Ishikawa (cell line): Measurements from ENCODE around the gene ZNF488.

ENCODE experiments used
- CEBPB ChIP-seq: IDR thresholded peaks from 2 replicates; pipeline ENCODE4 v1.6.1; 2012
- CREB1 ChIP-seq: IDR thresholded peaks from 2 replicates; pipeline ENCODE4 v1.6.1; 2012; ENCODE audit warnings: low read depth
- EGR1 ChIP-seq: IDR thresholded peaks from 2 replicates; pipeline ENCODE4 v1.6.1; 2012
- EP300 ChIP-seq: IDR thresholded peaks from 2 replicates; pipeline ENCODE4 v1.6.1; 2012; ENCODE audit warnings: borderline replicate concordance
- FOXM1 ChIP-seq: IDR thresholded peaks from 2 replicates; pipeline ENCODE4 v1.6.1; 2012; ENCODE audit warnings: low read depth, borderline replicate concordance
- NFIC ChIP-seq: IDR thresholded peaks from 2 replicates; pipeline ENCODE4 v1.6.1; 2012
- RAD21 ChIP-seq: IDR thresholded peaks from 2 replicates; pipeline ENCODE4 v1.6.1; 2012; ENCODE audit warnings: low read depth
- TAF1 ChIP-seq: IDR thresholded peaks from 2 replicates; pipeline ENCODE4 v1.6.1; 2012; ENCODE audit warnings: low read depth, mild to moderate bottlenecking
- TCF12 ChIP-seq: IDR thresholded peaks from 2 replicates; pipeline ENCODE4 v1.6.1; 2012; ENCODE audit warnings: low read depth
- TEAD4 ChIP-seq: IDR thresholded peaks from 2 replicates; pipeline ENCODE4 v1.6.1; 2012
- YY1 ChIP-seq: IDR thresholded peaks from 2 replicates; pipeline ENCODE4 v1.6.1; 2012; ENCODE audit warnings: low read depth
- ZBTB7A ChIP-seq: IDR thresholded peaks from 2 replicates; pipeline ENCODE4 v1.6.1; 2012; ENCODE audit warnings: low read depth
- TF ChIP-seq, protein P1 (sequence below): IDR thresholded peaks from 2 replicates; pipeline ENCODE4 v1.6.1; 2012; ENCODE audit warnings: low read depth, mild to moderate bottlenecking
- TF ChIP-seq, protein P2 (sequence below): IDR thresholded peaks from 2 replicates; pipeline ENCODE4 v1.6.1; 2012
- TF ChIP-seq, protein P3 (sequence below): IDR thresholded peaks from 2 replicates; pipeline ENCODE4 v1.6.1; 2012

ZNF488 gene

DNA sequence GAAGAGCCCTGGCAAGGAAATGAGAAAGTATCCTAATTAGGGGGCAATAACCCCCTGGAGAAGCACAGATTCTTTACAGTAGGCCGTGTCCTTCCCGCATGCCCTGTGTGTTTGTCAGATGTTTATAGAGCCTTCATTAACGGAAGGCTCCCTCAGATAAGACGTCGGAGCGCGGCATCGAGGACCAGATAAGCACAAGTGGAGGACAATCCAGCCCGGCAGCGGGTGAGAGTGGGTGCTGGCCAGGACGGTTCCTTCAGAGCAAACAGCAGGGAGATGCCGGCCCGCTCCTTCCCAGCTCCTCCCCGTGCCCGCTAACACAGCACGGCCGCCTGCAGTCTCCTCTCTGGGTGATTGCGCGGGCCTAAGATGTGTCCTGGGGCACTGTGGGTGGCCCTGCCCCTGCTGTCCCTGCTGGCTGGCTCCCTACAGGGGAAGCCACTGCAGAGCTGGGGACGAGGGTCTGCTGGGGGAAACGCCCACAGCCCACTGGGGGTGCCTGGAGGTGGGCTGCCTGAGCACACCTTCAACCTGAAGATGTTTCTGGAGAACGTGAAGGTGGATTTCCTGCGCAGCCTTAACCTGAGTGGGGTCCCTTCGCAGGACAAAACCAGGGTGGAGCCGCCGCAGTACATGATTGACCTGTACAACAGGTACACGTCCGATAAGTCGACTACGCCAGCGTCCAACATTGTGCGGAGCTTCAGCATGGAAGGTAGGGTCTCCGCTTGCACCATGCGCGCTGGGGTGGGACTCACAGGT, 61.6 kb downstream of the ZNF488 start, which contains the start of gene GDF2:
Gene GDF2 (plus strand): TSS at position 155 of the 762 bp plus-strand sequence. CDS start 215 bp downstream, at position 370.
- TF ChIP-seq CREB1: no peak
- TF ChIP-seq TAF1: no peak
- no peak for TF ChIP-seq EP300
- no peak for TF ChIP-seq FOXM1
- TF ChIP-seq, protein P1, sequence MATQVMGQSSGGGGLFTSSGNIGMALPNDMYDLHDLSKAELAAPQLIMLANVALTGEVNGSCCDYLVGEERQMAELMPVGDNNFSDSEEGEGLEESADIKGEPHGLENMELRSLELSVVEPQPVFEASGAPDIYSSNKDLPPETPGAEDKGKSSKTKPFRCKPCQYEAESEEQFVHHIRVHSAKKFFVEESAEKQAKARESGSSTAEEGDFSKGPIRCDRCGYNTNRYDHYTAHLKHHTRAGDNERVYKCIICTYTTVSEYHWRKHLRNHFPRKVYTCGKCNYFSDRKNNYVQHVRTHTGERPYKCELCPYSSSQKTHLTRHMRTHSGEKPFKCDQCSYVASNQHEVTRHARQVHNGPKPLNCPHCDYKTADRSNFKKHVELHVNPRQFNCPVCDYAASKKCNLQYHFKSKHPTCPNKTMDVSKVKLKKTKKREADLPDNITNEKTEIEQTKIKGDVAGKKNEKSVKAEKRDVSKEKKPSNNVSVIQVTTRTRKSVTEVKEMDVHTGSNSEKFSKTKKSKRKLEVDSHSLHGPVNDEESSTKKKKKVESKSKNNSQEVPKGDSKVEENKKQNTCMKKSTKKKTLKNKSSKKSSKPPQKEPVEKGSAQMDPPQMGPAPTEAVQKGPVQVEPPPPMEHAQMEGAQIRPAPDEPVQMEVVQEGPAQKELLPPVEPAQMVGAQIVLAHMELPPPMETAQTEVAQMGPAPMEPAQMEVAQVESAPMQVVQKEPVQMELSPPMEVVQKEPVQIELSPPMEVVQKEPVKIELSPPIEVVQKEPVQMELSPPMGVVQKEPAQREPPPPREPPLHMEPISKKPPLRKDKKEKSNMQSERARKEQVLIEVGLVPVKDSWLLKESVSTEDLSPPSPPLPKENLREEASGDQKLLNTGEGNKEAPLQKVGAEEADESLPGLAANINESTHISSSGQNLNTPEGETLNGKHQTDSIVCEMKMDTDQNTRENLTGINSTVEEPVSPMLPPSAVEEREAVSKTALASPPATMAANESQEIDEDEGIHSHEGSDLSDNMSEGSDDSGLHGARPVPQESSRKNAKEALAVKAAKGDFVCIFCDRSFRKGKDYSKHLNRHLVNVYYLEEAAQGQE: no peak
- no peak for TF ChIP-seq NFIC
- no peak for TF ChIP-seq ZBTB7A
- TF ChIP-seq YY1: no peak
- no peak for TF ChIP-seq EGR1
- no peak for TF ChIP-seq RAD21
- TF ChIP-seq CEBPB: no peak

DNA sequence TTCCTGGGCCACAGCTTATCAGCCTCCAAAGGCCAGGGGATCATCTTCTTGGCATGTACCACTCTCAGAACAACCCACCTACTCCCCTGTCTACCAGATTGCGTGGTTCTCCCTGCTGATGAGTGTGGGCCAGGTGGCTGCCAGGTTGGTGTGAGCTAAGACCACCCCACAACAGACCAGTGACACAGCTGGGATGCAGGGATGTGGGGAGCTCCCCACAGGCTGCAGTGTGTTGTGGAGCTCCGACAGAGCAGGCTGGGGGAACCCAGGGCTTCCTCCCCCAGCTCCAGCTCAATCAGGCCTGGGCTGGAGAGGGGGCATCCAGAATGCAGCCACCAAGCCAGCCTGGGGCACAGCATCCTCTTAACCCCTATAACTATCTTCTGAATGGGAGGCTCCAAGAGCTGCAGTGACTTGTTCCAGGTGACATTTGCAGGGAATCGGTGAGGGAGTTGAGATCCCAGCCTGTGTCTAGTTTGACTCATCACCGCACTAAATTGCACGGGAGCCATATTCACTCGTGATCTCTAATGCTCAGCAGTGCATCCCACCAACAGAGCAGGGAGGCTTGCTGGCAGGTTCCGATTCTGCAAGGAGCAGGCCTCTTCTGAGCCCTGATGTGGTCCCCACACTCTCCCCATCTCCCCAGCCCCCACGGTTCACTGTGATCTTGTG, 62.4 kb downstream of the ZNF488 start:
- TF ChIP-seq TAF1 (no peak), FOXM1 (no peak), YY1 (no peak), RAD21 (no peak)
- TF ChIP-seq, protein P1: no peak

DNA sequence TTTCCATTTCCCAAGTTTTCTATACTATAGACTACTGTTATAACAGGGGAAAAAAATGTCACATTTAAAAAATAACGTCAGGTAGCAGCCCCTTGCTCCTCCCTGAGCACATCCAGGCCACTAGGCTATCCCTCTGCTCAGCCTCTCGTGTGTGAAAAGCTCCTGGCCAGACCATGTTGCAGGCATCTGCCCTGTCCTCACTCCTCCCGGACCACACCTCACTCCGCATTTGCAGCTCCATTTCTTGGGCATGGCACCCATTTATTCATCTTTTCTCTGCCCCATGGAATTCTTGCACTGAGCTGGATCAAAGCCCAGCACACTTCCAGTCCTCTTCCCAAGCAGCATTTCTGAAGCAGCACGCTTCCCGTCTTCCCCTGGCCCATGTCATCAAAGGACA, 63.3 kb downstream of the ZNF488 start:
- TF ChIP-seq TAF1 (no peak), RAD21 (no peak), EGR1 (no peak), TCF12 (no peak), CEBPB (no peak), CREB1 (no peak), FOXM1 (no peak), ZBTB7A (no peak), EP300 (no peak)
- TF ChIP-seq, protein P1: no peak
- TF ChIP-seq, protein P2, sequence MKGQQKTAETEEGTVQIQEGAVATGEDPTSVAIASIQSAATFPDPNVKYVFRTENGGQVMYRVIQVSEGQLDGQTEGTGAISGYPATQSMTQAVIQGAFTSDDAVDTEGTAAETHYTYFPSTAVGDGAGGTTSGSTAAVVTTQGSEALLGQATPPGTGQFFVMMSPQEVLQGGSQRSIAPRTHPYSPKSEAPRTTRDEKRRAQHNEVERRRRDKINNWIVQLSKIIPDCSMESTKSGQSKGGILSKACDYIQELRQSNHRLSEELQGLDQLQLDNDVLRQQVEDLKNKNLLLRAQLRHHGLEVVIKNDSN: no peak

DNA sequence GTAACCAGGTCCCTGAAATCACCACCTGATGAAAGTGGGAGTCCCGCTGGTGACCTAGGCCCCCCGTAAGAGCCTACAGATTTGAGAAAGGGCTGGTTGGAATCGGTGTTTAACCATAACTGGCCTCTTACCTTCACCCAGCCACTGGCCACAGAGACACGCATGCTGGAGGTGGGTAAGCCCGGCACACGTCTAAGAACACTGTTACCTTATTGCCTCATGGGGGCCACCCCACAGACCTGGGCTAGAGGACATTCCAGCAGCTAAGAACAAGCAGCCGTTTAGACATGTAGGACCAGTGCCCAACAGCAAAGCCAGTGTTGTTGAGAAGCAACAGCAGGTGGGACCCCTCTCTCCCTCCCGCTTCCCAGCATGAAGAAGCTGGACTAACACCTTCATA, 64.3 kb downstream of the ZNF488 start:
- TF ChIP-seq TCF12 (no peak), CEBPB (no peak), FOXM1 (no peak), EP300 (no peak), TAF1 (no peak), RAD21 (no peak), EGR1 (no peak), NFIC (no peak), CREB1 (no peak), ZBTB7A (no peak), TEAD4 (no peak), YY1 (no peak)
- TF ChIP-seq, protein P2: no peak
- TF ChIP-seq, protein P1: no peak
- TF ChIP-seq, protein P3, sequence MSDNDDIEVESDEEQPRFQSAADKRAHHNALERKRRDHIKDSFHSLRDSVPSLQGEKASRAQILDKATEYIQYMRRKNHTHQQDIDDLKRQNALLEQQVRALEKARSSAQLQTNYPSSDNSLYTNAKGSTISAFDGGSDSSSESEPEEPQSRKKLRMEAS: no peak
